ENCODE data around the gene RUNX2.

Gene RUNX2

GRCh38 chr6:45609141-45609638 lies 281.1 kb downstream of the RUNX2 start:
- DNase-seq (ENCODE audit: extremely low read depth in 1 of 2, low read depth in 1 of 2): no peak

GRCh38 chr6:45610374-45610773 lies 282.2 kb downstream of the RUNX2 start:
- DNase-seq (ENCODE audit: extremely low read depth in 1 of 2, low read depth in 1 of 2): no peak

GRCh38 chr6:45610832-45611231 lies 282.7 kb downstream of the RUNX2 start:
- no peak for DNase-seq (ENCODE audit: extremely low read depth in 1 of 2, low read depth in 1 of 2)

GRCh38 chr6:45611491-45611890 lies 283.4 kb downstream of the RUNX2 start:
- DNase-seq (ENCODE audit: extremely low read depth in 1 of 2, low read depth in 1 of 2): no peak

- DNase-seq (ENCODE audit: extremely low read depth in 1 of 2, low read depth in 1 of 2): no peak
These were observed 285.5 kb downstream of the RUNX2 start for GRCh38 chr6:45613656-45614055.

- DNase-seq (ENCODE audit: extremely low read depth in 1 of 2, low read depth in 1 of 2): no peak
These were observed 286.6 kb downstream of the RUNX2 start for GRCh38 chr6:45614488-45615285.

GRCh38 chr6:45616209-45616608 lies 288.1 kb downstream of the RUNX2 start:
- DNase-seq (ENCODE audit: extremely low read depth in 1 of 2, low read depth in 1 of 2): no peak

- no peak for DNase-seq (ENCODE audit: extremely low read depth in 1 of 2, low read depth in 1 of 2)
These were observed 289.3 kb downstream of the RUNX2 start for GRCh38 chr6:45617441-45617840.

- DNase-seq (ENCODE audit: extremely low read depth in 1 of 2, low read depth in 1 of 2): no peak
These were observed 290.1 kb downstream of the RUNX2 start for GRCh38 chr6:45618259-45618658.

- no peak for DNase-seq (ENCODE audit: extremely low read depth in 1 of 2, low read depth in 1 of 2)
These were observed 291.2 kb downstream of the RUNX2 start for GRCh38 chr6:45619211-45619760.

- DNase-seq (ENCODE audit: extremely low read depth in 1 of 2, low read depth in 1 of 2): peak in 1 of 2 donors; percentile 50
These were observed 291.9 kb downstream of the RUNX2 start for GRCh38 chr6:45619994-45620471.

GRCh38 chr6:45624228-45624627 lies 296.1 kb downstream of the RUNX2 start:
- no peak for DNase-seq (ENCODE audit: extremely low read depth in 1 of 2, low read depth in 1 of 2)

GRCh38 chr6:45625191-45625664 lies 297.1 kb downstream of the RUNX2 start:
- peak; percentile 17 to 25 for DNase-seq (ENCODE audit: extremely low read depth in 1 of 2, low read depth in 1 of 2)

- peak; percentile 24 to 49 for DNase-seq (ENCODE audit: extremely low read depth in 1 of 2, low read depth in 1 of 2)
These were observed 298.2 kb downstream of the RUNX2 start for GRCh38 chr6:45626087-45626891.

- DNase-seq (ENCODE audit: extremely low read depth in 1 of 2, low read depth in 1 of 2): no peak
These were observed 302.2 kb downstream of the RUNX2 start for GRCh38 chr6:45630314-45630713.

GRCh38 chr6:45630801-45631200 lies 302.7 kb downstream of the RUNX2 start:
- no peak for DNase-seq (ENCODE audit: extremely low read depth in 1 of 2, low read depth in 1 of 2)

- no peak for DNase-seq (ENCODE audit: extremely low read depth in 1 of 2, low read depth in 1 of 2)
These were observed 303.3 kb downstream of the RUNX2 start for GRCh38 chr6:45631396-45631795.

- no peak for DNase-seq (ENCODE audit: extremely low read depth in 1 of 2, low read depth in 1 of 2)
These were observed 305.3 kb downstream of the RUNX2 start for GRCh38 chr6:45633272-45633908.

- no peak for DNase-seq (ENCODE audit: extremely low read depth in 1 of 2, low read depth in 1 of 2)
These were observed 306.1 kb downstream of the RUNX2 start for GRCh38 chr6:45634231-45634630.

- no peak for DNase-seq (ENCODE audit: extremely low read depth in 1 of 2, low read depth in 1 of 2)
These were observed 307.2 kb downstream of the RUNX2 start for GRCh38 chr6:45635284-45635867.
